ENCODE data around the gene BLOC1S1.

Gene BLOC1S1

GRCh38 chr12:55707841-55708694 lies 7.8 kb upstream of the BLOC1S1 start, which contains the start of gene ITGA7:
ITGA7 (minus strand) TSS chr12:55707904; CDS start chr12:55707682, 222 bp downstream.
- no peak for TF ChIP-seq YY1 (IDR thresholded peaks at IDR 0.05; ENCODE audit: low read depth)
- no peak for TF ChIP-seq FOXM1 (IDR thresholded peaks at IDR 0.05; ENCODE audit: borderline replicate concordance, low read depth)
- TF ChIP-seq TAF1 (IDR thresholded peaks at IDR 0.05; ENCODE audit: low read depth), result no peak
- TF ChIP-seq NFIC (IDR thresholded peaks at IDR 0.05), result no peak
- TF ChIP-seq EGR1 (IDR thresholded peaks at IDR 0.05), result no peak
- no peak for TF ChIP-seq REST (IDR thresholded peaks at IDR 0.05; ENCODE audit: low read depth)
- TF ChIP-seq EP300 (IDR thresholded peaks at IDR 0.05; ENCODE audit: borderline replicate concordance), result no peak
- TF ChIP-seq TEAD4 (IDR thresholded peaks at IDR 0.05), result no peak
- TF ChIP-seq USF1 (IDR thresholded peaks at IDR 0.05), result no peak
- TF ChIP-seq TCF12 (IDR thresholded peaks at IDR 0.05; ENCODE audit: low read depth), result no peak
- TF ChIP-seq CEBPB (IDR thresholded peaks at IDR 0.05), result no peak
- TF ChIP-seq ZBTB7A (IDR thresholded peaks at IDR 0.05; ENCODE audit: low read depth), result no peak
- no peak for TF ChIP-seq RAD21 (IDR thresholded peaks at IDR 0.05; ENCODE audit: low read depth)
- TF ChIP-seq CREB1 (IDR thresholded peaks at IDR 0.05; ENCODE audit: low read depth), result no peak
- TF ChIP-seq, protein P1, sequence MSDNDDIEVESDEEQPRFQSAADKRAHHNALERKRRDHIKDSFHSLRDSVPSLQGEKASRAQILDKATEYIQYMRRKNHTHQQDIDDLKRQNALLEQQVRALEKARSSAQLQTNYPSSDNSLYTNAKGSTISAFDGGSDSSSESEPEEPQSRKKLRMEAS (IDR thresholded peaks at IDR 0.05), result no peak

- TF ChIP-seq NFIC (IDR thresholded peaks at IDR 0.05) (no peak), CREB1 (IDR thresholded peaks at IDR 0.05; ENCODE audit: low read depth) (no peak), ZBTB7A (IDR thresholded peaks at IDR 0.05; ENCODE audit: low read depth) (no peak), REST (IDR thresholded peaks at IDR 0.05; ENCODE audit: low read depth) (no peak), RAD21 (IDR thresholded peaks at IDR 0.05; ENCODE audit: low read depth) (no peak), FOXM1 (IDR thresholded peaks at IDR 0.05; ENCODE audit: borderline replicate concordance, low read depth) (no peak), TEAD4 (IDR thresholded peaks at IDR 0.05) (no peak), CEBPB (IDR thresholded peaks at IDR 0.05) (no peak), TAF1 (IDR thresholded peaks at IDR 0.05; ENCODE audit: low read depth) (no peak), EP300 (IDR thresholded peaks at IDR 0.05; ENCODE audit: borderline replicate concordance) (no peak)
These were observed 7.1 kb upstream of the BLOC1S1 start for GRCh38 chr12:55708695-55709233.

DNA sequence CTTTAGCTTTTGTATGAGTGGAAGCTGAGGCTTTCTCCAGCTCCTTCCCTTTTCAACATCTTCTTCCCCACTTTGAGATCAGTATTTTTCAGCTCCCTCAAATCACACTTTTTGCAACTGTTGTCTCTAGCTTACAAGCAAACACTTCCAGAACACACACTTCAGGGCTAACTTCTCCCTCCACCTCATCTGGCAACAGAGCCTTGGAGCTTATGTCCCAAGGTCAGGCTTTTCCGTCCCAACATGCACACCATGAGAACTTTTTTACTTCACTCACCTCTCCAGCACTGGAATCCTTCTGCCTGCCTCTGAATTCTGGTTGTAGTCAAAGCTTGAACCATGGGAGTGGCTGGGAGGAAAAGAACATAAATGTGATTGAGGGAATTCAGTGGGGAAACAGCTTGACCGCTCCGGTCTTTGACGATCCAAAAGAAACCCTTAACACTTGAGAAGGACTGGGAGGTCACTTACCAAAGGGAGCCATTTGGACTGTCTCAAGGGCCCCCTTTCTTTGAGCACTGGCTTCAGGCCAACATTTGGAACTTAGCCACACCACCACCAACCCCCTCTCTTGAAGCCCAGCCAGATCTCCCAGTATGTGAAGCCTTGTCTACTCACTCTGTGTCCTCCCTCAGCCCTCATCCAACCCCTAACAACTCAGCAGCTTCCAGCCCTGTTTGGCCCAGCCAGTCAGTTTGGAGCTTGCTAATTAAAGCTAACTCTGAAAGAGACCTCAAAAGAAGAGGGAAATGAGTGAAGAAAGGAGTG lies 3.9 kb upstream of the BLOC1S1 start:
- TF ChIP-seq TEAD4 (IDR thresholded peaks at IDR 0.05) (no peak), ZBTB7A (IDR thresholded peaks at IDR 0.05; ENCODE audit: low read depth) (no peak), NFIC (IDR thresholded peaks at IDR 0.05) (no peak), CREB1 (IDR thresholded peaks at IDR 0.05; ENCODE audit: low read depth) (no peak), RAD21 (IDR thresholded peaks at IDR 0.05; ENCODE audit: low read depth) (no peak), EP300 (IDR thresholded peaks at IDR 0.05; ENCODE audit: borderline replicate concordance) (no peak), CEBPB (IDR thresholded peaks at IDR 0.05) (no peak), USF1 (IDR thresholded peaks at IDR 0.05) (no peak), YY1 (IDR thresholded peaks at IDR 0.05; ENCODE audit: low read depth) (no peak)
- TF ChIP-seq, protein P1 (IDR thresholded peaks at IDR 0.05), result no peak

GRCh38 chr12:55712700-55713415 lies 3.0 kb upstream of the BLOC1S1 start:
- no peak for TF ChIP-seq CEBPB (IDR thresholded peaks at IDR 0.05)
- TF ChIP-seq YY1 (IDR thresholded peaks at IDR 0.05; ENCODE audit: low read depth), result no peak
- no peak for TF ChIP-seq USF1 (IDR thresholded peaks at IDR 0.05)

Measured in Ishikawa (cell line).